ENCODE results near the gene THOC7. TPM values are rescaled to one million over a fixed set of nuclear protein-coding genes. Genes with fewer than 3 reads are reported as not detected.
A peak's percentile ranks its signal among the peaks of the same experiment; 100 is the strongest.

Gene THOC7
- total and polyA plus RNA-seq, 7 donors: 61.0 to 102 (median 76.9) TPM

DNA sequence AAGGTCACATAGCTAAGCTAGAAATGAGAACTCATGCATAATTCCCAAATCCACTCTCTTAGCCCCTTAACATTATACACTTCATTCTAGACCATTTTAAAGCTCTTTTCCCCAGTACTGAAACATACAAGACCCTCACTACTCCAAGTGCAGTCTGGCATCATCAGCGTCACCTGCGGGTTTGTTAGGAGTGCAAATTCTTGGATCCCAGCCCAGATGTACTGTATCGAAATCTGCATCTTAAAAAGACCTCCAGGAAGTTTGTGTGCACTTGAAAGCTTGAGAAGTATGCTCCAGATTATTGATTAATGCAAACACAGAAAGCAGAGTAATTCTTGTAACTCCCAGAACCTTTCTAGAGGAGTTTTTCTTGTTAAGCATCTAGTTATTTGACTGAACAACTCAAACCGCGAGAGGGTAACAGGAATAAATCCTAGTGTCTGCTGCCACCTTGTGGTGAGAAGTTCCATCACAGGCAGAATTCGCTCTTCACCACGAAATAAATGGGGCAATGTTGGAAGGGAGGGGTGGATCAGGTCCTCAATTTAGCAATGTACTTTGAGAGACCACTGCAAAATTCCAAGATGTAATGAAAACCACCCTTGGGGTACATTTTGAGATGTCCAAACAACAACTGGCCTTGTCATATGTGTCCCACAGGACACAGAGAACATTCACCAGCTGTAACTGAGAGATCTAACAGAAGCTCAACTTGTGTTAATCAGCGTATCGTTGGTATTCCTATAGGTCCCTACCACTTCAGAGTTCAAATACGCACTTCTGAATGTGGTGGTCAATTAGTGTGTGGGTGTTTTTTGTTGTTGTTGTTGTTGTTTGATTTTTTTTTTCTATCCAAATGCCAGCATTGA is 45.1 kb downstream of the THOC7 start:
- ATAC-seq: peak; percentile 56 to 82 (median 63)

DNA sequence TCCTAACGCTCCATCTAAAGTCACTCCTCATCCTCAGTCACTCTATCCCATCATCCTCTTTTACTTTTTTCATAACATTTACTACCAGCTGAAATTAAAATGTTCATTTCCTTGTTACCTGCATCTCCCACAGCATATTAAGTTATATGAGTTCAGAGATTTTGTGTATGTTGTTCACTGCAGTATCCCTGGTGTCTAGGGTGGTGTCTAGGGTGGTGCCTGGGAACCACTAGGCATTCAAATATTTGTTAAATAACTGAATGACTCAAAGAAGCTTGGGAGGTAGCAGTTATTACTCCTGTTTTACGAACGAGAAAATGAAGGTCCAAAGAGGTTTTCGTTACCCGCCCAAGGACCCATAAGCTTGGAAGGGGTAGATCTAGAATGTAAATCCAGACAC is 46.4 kb downstream of the THOC7 start:
- H3K9me3 ChIP-seq: no peaks in the 10 kb centered on the region
- 92 to 94% (median 94%) methylated on average over 5 of the region's 5 CpGs for WGBS, 3 donors
- no peaks in the 10 kb centered on the region for H3K4me1 ChIP-seq
- no peaks in the 10 kb centered on the region for H3K27me3 ChIP-seq (ENCODE audit: insufficient read depth in 3 of 3, low read length in 2 of 3)
- TF ChIP-seq, protein P1, sequence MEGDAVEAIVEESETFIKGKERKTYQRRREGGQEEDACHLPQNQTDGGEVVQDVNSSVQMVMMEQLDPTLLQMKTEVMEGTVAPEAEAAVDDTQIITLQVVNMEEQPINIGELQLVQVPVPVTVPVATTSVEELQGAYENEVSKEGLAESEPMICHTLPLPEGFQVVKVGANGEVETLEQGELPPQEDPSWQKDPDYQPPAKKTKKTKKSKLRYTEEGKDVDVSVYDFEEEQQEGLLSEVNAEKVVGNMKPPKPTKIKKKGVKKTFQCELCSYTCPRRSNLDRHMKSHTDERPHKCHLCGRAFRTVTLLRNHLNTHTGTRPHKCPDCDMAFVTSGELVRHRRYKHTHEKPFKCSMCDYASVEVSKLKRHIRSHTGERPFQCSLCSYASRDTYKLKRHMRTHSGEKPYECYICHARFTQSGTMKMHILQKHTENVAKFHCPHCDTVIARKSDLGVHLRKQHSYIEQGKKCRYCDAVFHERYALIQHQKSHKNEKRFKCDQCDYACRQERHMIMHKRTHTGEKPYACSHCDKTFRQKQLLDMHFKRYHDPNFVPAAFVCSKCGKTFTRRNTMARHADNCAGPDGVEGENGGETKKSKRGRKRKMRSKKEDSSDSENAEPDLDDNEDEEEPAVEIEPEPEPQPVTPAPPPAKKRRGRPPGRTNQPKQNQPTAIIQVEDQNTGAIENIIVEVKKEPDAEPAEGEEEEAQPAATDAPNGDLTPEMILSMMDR (IDR thresholded peaks at IDR 0.05): no peak
- ATAC-seq (no peak), DNase-seq (no peak)
- H3K27ac ChIP-seq: no peak overlapping the region
- peaks cover 0 to 2% of the 10 kb centered on the region in 2 donors for H3K36me3 ChIP-seq (ENCODE audit: insufficient read depth in 1 of 2, low read depth in 1 of 2)
- H3K4me3 ChIP-seq: no peak overlapping the region
- intact Hi-C loops (cut with DNase I): loop anchor here (5.0 to 10.0 kb wide), 2 partner anchors 1192 to 1200 kb away; no protein-coding TSS in a partner anchor

More for the DNA sequence above, 45.1 kb downstream of the THOC7 start:
- Histone ChIP-seq H3K27ac (no peak overlapping the region), H3K9me3 (no peaks in the 10 kb centered on the region), H3K27me3 (ENCODE audit: insufficient read depth in 3 of 3, low read length in 2 of 3) (no peaks in the 10 kb centered on the region), H3K36me3 (ENCODE audit: insufficient read depth in 1 of 2, low read depth in 1 of 2) (peaks cover 0 to 2% of the 10 kb centered on the region in 2 donors), H3K4me3 (no peak overlapping the region), H3K4me1 (no peaks in the 10 kb centered on the region)
- TF ChIP-seq, protein P1 (IDR thresholded peaks at IDR 0.05): peak; percentile 87
- DNase-seq: peak in 1 of 2 donors; percentile 30
- intact Hi-C loops (cut with DNase I): loop anchor here (1.0 to 10.0 kb wide), 4 partner anchors 467 to 1201 kb away; no protein-coding TSS in a partner anchor
- 22 to 25% (median 23%) methylated on average over 10 of the region's 10 CpGs for WGBS, 3 donors

DNA sequence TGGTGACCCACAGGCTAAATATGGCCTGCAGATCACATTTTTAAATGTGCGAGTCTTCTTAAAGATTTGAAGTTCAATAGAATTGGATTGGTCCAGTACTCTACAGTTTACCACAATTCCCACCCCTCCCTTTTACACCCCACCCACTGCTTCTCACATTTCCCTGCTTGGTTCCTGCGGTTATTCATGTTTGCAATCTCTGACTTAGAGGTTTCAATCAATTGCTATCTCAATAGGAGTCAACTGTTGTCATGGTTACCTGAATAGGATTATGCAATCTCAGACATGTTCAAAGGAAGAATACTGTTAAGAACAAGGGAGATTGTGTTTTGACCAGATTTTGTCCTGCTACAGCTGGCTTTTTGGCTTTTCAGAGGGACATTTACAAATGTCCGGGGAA is 49.4 kb downstream of the THOC7 start:
- no peak for DNase-seq
- H3K36me3 ChIP-seq (ENCODE audit: insufficient read depth in 1 of 2, low read depth in 1 of 2): peaks cover 0 to 2% of the 10 kb centered on the region in 2 donors
- H3K27ac ChIP-seq: no peak overlapping the region
- H3K9me3 ChIP-seq: no peaks in the 10 kb centered on the region
- ATAC-seq: no peak
- intact Hi-C loops (cut with DNase I): loop anchor here in 1 of 2 donors (10.0 kb wide), 1 partner anchor 1189 kb away; no protein-coding TSS in a partner anchor
- no peaks in the 10 kb centered on the region for H3K4me1 ChIP-seq
- TF ChIP-seq, protein P1 (IDR thresholded peaks at IDR 0.05): no peak
- no peak overlapping the region for H3K4me3 ChIP-seq
- H3K27me3 ChIP-seq (ENCODE audit: insufficient read depth in 3 of 3, low read length in 2 of 3): no peaks in the 10 kb centered on the region
- WGBS, 3 donors: 88 to 92% (median 89%) methylated on average over 3 of the region's 3 CpGs

DNA sequence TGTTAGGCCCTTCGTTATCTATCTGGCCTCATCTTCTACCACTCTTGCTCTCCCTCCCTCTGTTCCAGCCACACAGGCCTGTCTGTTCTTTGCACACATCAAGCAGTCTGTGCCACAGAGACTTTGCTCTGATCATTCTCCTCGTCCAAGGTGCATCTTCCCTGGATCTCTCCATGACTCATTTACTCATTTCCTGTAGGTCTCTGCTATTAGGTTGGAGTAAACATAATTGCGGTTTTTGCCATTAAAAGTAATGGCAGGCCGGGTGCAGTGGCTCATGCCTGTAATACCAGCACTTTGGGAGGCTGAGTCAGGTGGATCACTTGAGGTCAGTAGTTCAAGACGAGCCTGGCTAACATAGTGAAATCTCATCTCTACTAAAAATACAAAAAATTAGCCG is 54.0 kb downstream of the THOC7 start:
- TF ChIP-seq, protein P1 (IDR thresholded peaks at IDR 0.05): no peak
- no peaks in the 10 kb centered on the region for H3K36me3 ChIP-seq (ENCODE audit: insufficient read depth in 1 of 2, low read depth in 1 of 2)
- DNase-seq: no peak
- no peak for ATAC-seq
- H3K27ac ChIP-seq: no peak overlapping the region
- no peaks in the 10 kb centered on the region for H3K27me3 ChIP-seq (ENCODE audit: insufficient read depth in 3 of 3, low read length in 2 of 3)
- intact Hi-C loops (cut with DNase I): loop anchor here in 1 of 2 donors (10.0 kb wide), 1 partner anchor 1185 kb away; no protein-coding TSS in a partner anchor
- H3K9me3 ChIP-seq: no peaks in the 10 kb centered on the region
- H3K4me3 ChIP-seq: no peak overlapping the region
- WGBS, 3 donors: 84 to 88% (median 87%) methylated on average over 6 of the region's 6 CpGs
- no peaks in the 10 kb centered on the region for H3K4me1 ChIP-seq
